Hepatocyte (in vitro differentiated cells): ENCODE data around the gene AGAP1.

Source experiments
- EZH2phosphoT487 ChIP-seq: fragments of 200-600 bp; sonication (generic); IDR thresholded peaks from one replicate; pipeline ENCODE4 v1.6.1; 2018; ENCODE audit warnings: antibody characterized with exemption, mild to moderate bottlenecking, low read depth, moderate library complexity; ENCODE audit not compliant: unreplicated experiment, severe bottlenecking
- TF ChIP-seq, protein P1 (sequence below): fragments of 200-600 bp; sonication (generic); IDR thresholded peaks from 2 replicates; pipeline ENCODE4 v1.5.1; 2016; ENCODE audit warnings: antibody characterized with exemption, mild to moderate bottlenecking; ENCODE audit not compliant: poor library complexity

- TF ChIP-seq, protein P1, sequence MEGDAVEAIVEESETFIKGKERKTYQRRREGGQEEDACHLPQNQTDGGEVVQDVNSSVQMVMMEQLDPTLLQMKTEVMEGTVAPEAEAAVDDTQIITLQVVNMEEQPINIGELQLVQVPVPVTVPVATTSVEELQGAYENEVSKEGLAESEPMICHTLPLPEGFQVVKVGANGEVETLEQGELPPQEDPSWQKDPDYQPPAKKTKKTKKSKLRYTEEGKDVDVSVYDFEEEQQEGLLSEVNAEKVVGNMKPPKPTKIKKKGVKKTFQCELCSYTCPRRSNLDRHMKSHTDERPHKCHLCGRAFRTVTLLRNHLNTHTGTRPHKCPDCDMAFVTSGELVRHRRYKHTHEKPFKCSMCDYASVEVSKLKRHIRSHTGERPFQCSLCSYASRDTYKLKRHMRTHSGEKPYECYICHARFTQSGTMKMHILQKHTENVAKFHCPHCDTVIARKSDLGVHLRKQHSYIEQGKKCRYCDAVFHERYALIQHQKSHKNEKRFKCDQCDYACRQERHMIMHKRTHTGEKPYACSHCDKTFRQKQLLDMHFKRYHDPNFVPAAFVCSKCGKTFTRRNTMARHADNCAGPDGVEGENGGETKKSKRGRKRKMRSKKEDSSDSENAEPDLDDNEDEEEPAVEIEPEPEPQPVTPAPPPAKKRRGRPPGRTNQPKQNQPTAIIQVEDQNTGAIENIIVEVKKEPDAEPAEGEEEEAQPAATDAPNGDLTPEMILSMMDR, result no peak
- no peak for TF ChIP-seq EZH2phosphoT487
These were observed 41.0 kb downstream of the AGAP1 start for GRCh38 chr2:235534678-235535422.
